OCI-LY1 (cell line): ENCODE results near the gene LMOD1.

Source experiments
- H2AFZ ChIP-seq: fragments of 200-600 bp; sonication (generic), shearing (Covaris generic); 2 replicates; pipeline ENCODE4 v1.6.0; 2014; ENCODE audit warnings: antibody characterized with exemption, mild to moderate bottlenecking, low read length
- H3F3A ChIP-seq: fragments of 200-600 bp; sonication (generic), shearing (Covaris generic); 2 replicates; pipeline ENCODE4 v1.6.0; 2014; ENCODE audit warnings: mild to moderate bottlenecking, antibody characterized with exemption, low read length, moderate library complexity; ENCODE audit not compliant: insufficient read depth
- H3K27ac ChIP-seq: fragments of 200-600 bp; sonication (generic); 2 replicates; pipeline ENCODE4 v1.5.1; 2014; ENCODE audit warnings: low read length, mixed run types, mild to moderate bottlenecking, low read depth; ENCODE audit not compliant: poor library complexity, severe bottlenecking
- H3K27me3 ChIP-seq: fragments of 200-600 bp; sonication (generic); 2 replicates; pipeline ENCODE4 v1.6.0; 2014; ENCODE audit warnings: antibody characterized with exemption, mild to moderate bottlenecking, low read length, moderate library complexity; ENCODE audit not compliant: insufficient read depth
- H3K36me3 ChIP-seq: fragments of 200-600 bp; sonication (generic); 2 replicates; pipeline ENCODE4 v1.6.1; 2014; ENCODE audit warnings: mild to moderate bottlenecking, antibody characterized with exemption, low read length, moderate library complexity, mixed read lengths; ENCODE audit not compliant: insufficient read depth
- H3K4me1 ChIP-seq: fragments of 200-600 bp; sonication (generic); 2 replicates; pipeline ENCODE4 v1.5.1; 2014; ENCODE audit warnings: mild to moderate bottlenecking, low read length, moderate library complexity; ENCODE audit not compliant: insufficient read depth, severe bottlenecking
- H3K4me2 ChIP-seq: fragments of 200-600 bp; sonication (generic), shearing (Covaris generic); 2 replicates; pipeline ENCODE4 v1.6.1; 2014; ENCODE audit warnings: low read length
- H3K4me3 ChIP-seq: fragments of 200-600 bp; sonication (generic); 2 replicates; pipeline ENCODE4 v1.5.1; 2014; ENCODE audit warnings: low read length, low read depth, mild to moderate bottlenecking, mixed read lengths; ENCODE audit not compliant: poor library complexity, severe bottlenecking
- H3K79me2 ChIP-seq: fragments of 200-600 bp; shearing (Covaris generic); 2 replicates; pipeline ENCODE4 v1.6.1; 2016; ENCODE audit warnings: mixed run types, low read length, mixed read lengths; ENCODE audit not compliant: insufficient read depth
- H3K9ac ChIP-seq: fragments of 200-600 bp; sonication (generic), shearing (Covaris generic); 2 replicates; pipeline ENCODE4 v1.6.1; 2014; ENCODE audit warnings: mild to moderate bottlenecking, low read length, mixed read lengths
- H3K9me2 ChIP-seq: fragments of 200-600 bp; sonication (generic), shearing (Covaris generic); 2 replicates; pipeline ENCODE4 v1.6.1; 2014; ENCODE audit warnings: low read depth, mild to moderate bottlenecking, low read length, mixed read lengths
- H3K9me3 ChIP-seq: fragments of 200-600 bp; shearing (Covaris generic); 2 replicates; pipeline ENCODE4 v1.6.1; 2014; ENCODE audit warnings: low read length, mixed read lengths
- H4K20me1 ChIP-seq: fragments of 200-600 bp; sonication (generic), shearing (Covaris generic); 2 replicates; pipeline ENCODE4 v1.6.0; 2016; ENCODE audit warnings: mild to moderate bottlenecking, low read length; ENCODE audit not compliant: insufficient read depth
- EZH2 ChIP-seq: fragments of 200-600 bp; sonication (generic), shearing (Covaris generic); IDR thresholded peaks from 2 replicates; pipeline ENCODE4 v1.8.0; 2017; ENCODE audit warnings: borderline replicate concordance, mixed run types, mild to moderate bottlenecking, antibody characterized with exemption, low read length, moderate library complexity, mixed read lengths
- TF ChIP-seq, protein P1 (sequence below): fragments of 200-600 bp; sonication (generic), shearing (Covaris generic); IDR thresholded peaks from 2 replicates; pipeline ENCODE4 v1.5.1; 2017; ENCODE audit warnings: mild to moderate bottlenecking, antibody characterized with exemption, low read length, moderate library complexity, mixed read lengths

LMOD1 gene

DNA sequence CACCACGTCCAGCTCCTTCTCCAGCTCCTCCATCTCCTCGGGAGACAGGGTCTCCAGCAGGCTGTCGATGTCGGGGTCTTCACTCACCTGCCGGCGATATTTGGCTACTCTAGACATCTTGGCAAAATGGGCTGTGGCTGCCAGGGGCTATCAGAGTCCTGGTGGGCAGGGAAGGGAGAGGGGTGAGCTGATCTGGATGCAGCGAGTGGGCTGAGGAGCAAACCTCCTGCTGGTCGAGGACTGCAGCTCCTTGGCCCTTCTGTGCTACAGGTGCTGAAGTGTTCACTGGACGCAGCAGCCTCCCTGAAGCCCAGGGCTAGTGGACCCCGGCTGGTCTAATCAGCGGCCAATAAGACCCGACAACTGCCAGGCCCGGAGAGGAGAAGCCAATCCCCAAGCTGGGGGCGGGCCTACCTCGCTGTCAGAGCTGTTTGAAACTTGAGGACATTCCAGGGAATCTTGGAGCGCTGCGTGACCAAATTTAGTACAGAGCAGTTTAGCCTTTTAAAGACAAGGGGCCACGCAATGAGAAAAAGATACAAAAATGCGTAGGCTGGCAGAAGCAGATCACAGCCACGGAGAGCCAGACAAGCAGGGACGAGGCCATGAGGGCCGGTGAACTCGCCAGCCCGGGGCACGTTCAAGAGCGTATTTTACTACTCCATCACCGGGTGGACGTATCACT is at the start of gene LMOD1:
Gene LMOD1 (minus strand): TSS at position 325 of the 685 bp plus-strand sequence. CDS start 208 bp downstream, at position 117.
- Histone ChIP-seq H2AFZ (no peak within 1 kb of the TSS), H3K4me1 (no peaks in the 10 kb centered on the region), H3K4me2 (no peak within 1 kb of the TSS), H3K4me3 (no peak within 1 kb of the TSS), H3K9me2 (no peaks in the 10 kb centered on the region), H3K9me3 (no peaks in the 10 kb centered on the region), H3K36me3 (no peaks in the 10 kb centered on the region), H3F3A (no peaks in the 10 kb centered on the region), H4K20me1 (no peaks in the 10 kb centered on the region), H3K9ac (no peak within 1 kb of the TSS), H3K79me2 (no peaks in the 10 kb centered on the region), H3K27me3 (0 out of 2 replicates have a peak, but pooled peaks cover 3% of the 10 kb centered on the region), H3K27ac (no peak within 1 kb of the TSS)
- no peak for TF ChIP-seq EZH2
- TF ChIP-seq, protein P1, sequence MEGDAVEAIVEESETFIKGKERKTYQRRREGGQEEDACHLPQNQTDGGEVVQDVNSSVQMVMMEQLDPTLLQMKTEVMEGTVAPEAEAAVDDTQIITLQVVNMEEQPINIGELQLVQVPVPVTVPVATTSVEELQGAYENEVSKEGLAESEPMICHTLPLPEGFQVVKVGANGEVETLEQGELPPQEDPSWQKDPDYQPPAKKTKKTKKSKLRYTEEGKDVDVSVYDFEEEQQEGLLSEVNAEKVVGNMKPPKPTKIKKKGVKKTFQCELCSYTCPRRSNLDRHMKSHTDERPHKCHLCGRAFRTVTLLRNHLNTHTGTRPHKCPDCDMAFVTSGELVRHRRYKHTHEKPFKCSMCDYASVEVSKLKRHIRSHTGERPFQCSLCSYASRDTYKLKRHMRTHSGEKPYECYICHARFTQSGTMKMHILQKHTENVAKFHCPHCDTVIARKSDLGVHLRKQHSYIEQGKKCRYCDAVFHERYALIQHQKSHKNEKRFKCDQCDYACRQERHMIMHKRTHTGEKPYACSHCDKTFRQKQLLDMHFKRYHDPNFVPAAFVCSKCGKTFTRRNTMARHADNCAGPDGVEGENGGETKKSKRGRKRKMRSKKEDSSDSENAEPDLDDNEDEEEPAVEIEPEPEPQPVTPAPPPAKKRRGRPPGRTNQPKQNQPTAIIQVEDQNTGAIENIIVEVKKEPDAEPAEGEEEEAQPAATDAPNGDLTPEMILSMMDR, result no peak

DNA sequence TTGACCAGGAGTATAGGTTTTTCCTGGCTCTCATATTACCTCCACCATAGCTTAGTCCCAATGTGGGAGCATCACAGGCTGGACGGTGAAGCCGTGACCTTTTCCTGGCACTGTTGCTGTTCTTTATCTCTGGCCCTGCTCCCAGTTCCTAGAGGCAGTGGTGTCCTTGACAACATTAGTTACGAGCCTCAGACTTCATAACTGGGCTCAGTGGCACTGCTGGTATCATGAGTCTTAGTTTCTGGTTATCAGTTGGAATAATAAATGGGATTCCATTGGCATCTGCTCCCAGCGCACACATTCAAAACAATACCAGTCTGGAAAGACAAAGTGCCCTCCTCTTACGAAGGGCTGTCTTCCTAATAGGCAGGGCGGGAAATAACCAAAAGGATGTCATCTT is 44.1 kb upstream of the LMOD1 start:
- H3K4me1 ChIP-seq, result no peaks in the 10 kb centered on the region
- H3K36me3 ChIP-seq, result peaks cover 6% of the 10 kb centered on the region; the same call in 1 of the 2 replicates
- H3K4me3 ChIP-seq, result no peak overlapping the region
- H3K4me2 ChIP-seq, result no peak overlapping the region
- no peak for TF ChIP-seq EZH2
- TF ChIP-seq, protein P1, result no peak
- no peaks in the 10 kb centered on the region for H3K9me2 ChIP-seq
- H2AFZ ChIP-seq, result no peak overlapping the region
- no peak overlapping the region for H3K27ac ChIP-seq
- H3K9ac ChIP-seq, result no peak overlapping the region
- no peaks in the 10 kb centered on the region for H3F3A ChIP-seq
- no peaks in the 10 kb centered on the region for H4K20me1 ChIP-seq
- H3K9me3 ChIP-seq, result no peaks in the 10 kb centered on the region
- H3K79me2 ChIP-seq, result no peaks in the 10 kb centered on the region
- no peaks in the 10 kb centered on the region for H3K27me3 ChIP-seq

DNA sequence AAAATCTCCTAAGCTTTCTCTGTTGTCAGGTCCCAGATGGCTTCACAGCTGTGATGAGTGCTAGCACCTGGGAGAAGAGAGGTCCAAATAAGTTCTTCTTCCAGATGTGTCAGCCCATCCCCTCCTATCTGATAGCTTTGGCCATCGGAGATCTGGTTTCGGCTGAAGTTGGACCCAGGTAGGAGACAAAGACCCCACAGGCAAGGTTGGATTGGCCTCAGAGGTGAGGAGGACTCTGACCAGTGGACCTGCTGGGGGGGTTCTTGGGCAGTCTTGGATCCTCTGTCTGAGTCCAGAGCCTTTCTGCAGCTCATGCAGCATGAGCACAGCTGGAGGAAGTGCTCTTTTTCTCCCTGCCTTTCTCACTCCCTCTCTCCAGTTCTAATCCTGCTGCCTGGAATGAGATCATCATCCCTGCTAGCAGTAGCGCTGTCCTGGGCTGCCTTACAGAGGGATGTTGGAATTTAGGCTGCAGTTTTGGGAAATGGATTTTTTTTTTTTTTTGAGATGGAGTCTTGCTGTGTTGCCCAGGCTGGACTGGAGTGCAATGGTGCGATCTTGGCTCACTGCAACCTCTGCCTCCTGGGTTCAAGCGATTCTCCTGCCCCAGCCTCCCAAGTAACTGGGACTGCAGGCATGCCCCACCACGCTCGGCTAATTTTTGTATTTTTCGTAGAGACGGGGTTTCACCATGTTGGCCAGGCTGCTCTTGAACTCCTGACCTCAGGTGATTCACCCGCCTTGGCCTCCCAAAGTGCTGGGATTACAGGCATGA is 43.2 kb upstream of the LMOD1 start:
- Histone ChIP-seq H3F3A (no peaks in the 10 kb centered on the region), H3K4me1 (no peaks in the 10 kb centered on the region), H3K9me2 (no peaks in the 10 kb centered on the region), H3K79me2 (no peaks in the 10 kb centered on the region), H2AFZ (no peak overlapping the region), H3K27ac (no peak overlapping the region), H3K36me3 (peaks cover 6% of the 10 kb centered on the region; the same call in 1 of the 2 replicates), H3K9me3 (no peaks in the 10 kb centered on the region), H3K27me3 (no peaks in the 10 kb centered on the region), H3K9ac (no peak overlapping the region), H3K4me2 (no peak overlapping the region), H3K4me3 (no peak overlapping the region), H4K20me1 (no peaks in the 10 kb centered on the region)
- TF ChIP-seq EZH2, result no peak
- TF ChIP-seq, protein P1, result no peak
